Type B pancreatic cell (in vitro differentiated cells): ENCODE results near the gene OR11H6. TPM values are rescaled to one million over a fixed set of nuclear protein-coding genes. Genes with fewer than 3 reads are reported as not detected.

Experiments
- DNase-seq: peaks from one replicate; pipeline ENCODE4 v3.0.0; 2021; ENCODE audit warnings: mixed read lengths; ENCODE audit not compliant: unreplicated experiment; ENCODE audit errors: extremely low spot score
- H3K27ac Mint-ChIP-seq: 2 replicates; pipeline ENCODE4 v1.8.0; 2021; ENCODE audit warnings: mild to moderate bottlenecking, mixed read lengths
- H3K27me3 Mint-ChIP-seq: 2 replicates; pipeline ENCODE4 v1.8.0; 2021; ENCODE audit warnings: mixed read lengths
- H3K36me3 Mint-ChIP-seq: 2 replicates; pipeline ENCODE4 v1.8.0; 2021; ENCODE audit warnings: mixed read lengths
- H3K4me1 Mint-ChIP-seq: one replicate; pipeline ENCODE4 v1.8.0; 2021; ENCODE audit warnings: mixed read lengths; ENCODE audit not compliant: unreplicated experiment
- H3K4me3 Mint-ChIP-seq: 2 replicates; pipeline ENCODE4 v1.8.0; 2021; ENCODE audit warnings: mild to moderate bottlenecking, mixed read lengths
- H3K9me3 Mint-ChIP-seq: 2 replicates; pipeline ENCODE4 v1.8.0; 2021; ENCODE audit warnings: mixed read lengths
- CTCF ChIP-seq: fragments of 200-600 bp; sonication (generic); conservative IDR thresholded peaks from 2 replicates; pipeline ENCODE4 v1.5.0; 2021; ENCODE audit warnings: antibody characterized with exemption, mild to moderate bottlenecking
- total RNA-seq: library from RNA; stranded (reverse); gene quantifications from 2 replicates; pipeline ENCODE4 v1.2.1, GENCODE V29; 2021; ENCODE audit warnings: low replicate concordance

The OR11H6 gene
- total RNA-seq, 1 donor from 2014 or later = not detected

DNA sequence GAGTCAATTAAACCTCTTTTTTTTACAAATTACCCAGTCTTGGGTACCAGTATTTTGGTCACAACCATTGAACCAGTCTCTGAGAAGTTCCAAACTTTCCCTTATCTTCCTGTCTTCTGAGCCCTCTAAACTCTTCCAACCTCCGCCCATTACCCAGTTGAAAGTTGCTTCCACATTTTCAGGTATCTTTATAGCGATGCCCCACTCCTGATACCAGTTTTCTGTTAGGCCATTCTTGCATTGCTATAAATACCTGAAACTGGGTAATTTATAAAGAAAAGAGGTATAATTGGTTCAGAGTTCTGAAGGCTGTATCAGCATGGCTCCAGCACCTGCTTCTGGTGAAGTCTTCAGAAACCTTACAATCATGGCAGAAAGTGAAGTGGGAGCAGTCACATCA is 50.6 kb downstream of the OR11H6 start:
- Mint-ChIP-seq H3K4me3 (no peak overlapping the region), H3K36me3 (peaks cover 26% of the 10 kb centered on the region)
- no peak for TF ChIP-seq CTCF

More for the DNA sequence above, 50.6 kb downstream of the OR11H6 start:
- Mint-ChIP-seq H3K4me1 (no peaks in the 10 kb centered on the region), H3K27ac (no peak overlapping the region), H3K9me3 (peaks cover 13% of the 10 kb centered on the region), H3K27me3 (no peaks in the 10 kb centered on the region)
- no peak for DNase-seq

Other genes with a start within 250 kb of the OR11H6 start
- gene OR4K15, start 248.1 kb upstream of the OR11H6 start, total RNA-seq = not detected in 2 replicates
- not detected in 2 replicates for gene OR4Q2, start 221.5 kb upstream of the OR11H6 start, total RNA-seq
- not detected in 2 replicates for gene OR4K14, start 204.4 kb upstream of the OR11H6 start, total RNA-seq
- gene OR4K13, start 187.7 kb upstream of the OR11H6 start, total RNA-seq = not detected in 2 replicates
- gene OR4L1, start 163.7 kb upstream of the OR11H6 start, total RNA-seq = not detected in 2 replicates
- gene OR4K17, start 113.0 kb upstream of the OR11H6 start, total RNA-seq = not detected in 2 replicates
- not detected in 2 replicates for gene OR4N5, start 84.9 kb upstream of the OR11H6 start, total RNA-seq
- not detected in 2 replicates for gene OR11G2, start 32.8 kb upstream of the OR11H6 start, total RNA-seq
- not detected in 2 replicates for gene OR11H7, start 5.3 kb downstream of the OR11H6 start, total RNA-seq
- not detected in 2 replicates for gene OR11H4, start 15.6 kb downstream of the OR11H6 start, total RNA-seq
- gene TTC5, start 82.2 kb downstream of the OR11H6 start, total RNA-seq = 21.0 and 26.3 TPM in 2 replicates
- gene CCNB1IP1, start 109.6 kb downstream of the OR11H6 start, total RNA-seq = 76.5 and 95.9 TPM in 2 replicates
- gene PARP2, start 119.9 kb downstream of the OR11H6 start, total RNA-seq = 25.5 and 36.3 TPM in 2 replicates
- 23.1 and 25.1 TPM in 2 replicates for gene TEP1, start 189.8 kb downstream of the OR11H6 start, total RNA-seq
- not detected in 2 replicates for gene KLHL33, start 212.5 kb downstream of the OR11H6 start, total RNA-seq
- gene OSGEP, start 231.1 kb downstream of the OR11H6 start, total RNA-seq = 37.4 and 57.1 TPM in 2 replicates
- 228 and 319 TPM in 2 replicates for gene APEX1, start 231.5 kb downstream of the OR11H6 start, total RNA-seq
- 38.4 and 44.8 TPM in 2 replicates for gene PIP4P1, start 237.7 kb downstream of the OR11H6 start, total RNA-seq
- gene PNP, start 245.7 kb downstream of the OR11H6 start, total RNA-seq = 36.9 and 66.3 TPM in 2 replicates